Measurements from ENCODE around the gene PSMA5. TPM values are rescaled to one million over a fixed set of nuclear protein-coding genes. Genes with fewer than 3 reads are reported as not detected.
A peak's percentile ranks its signal among the peaks of the same experiment; 100 is the strongest.
"Not testable (repeated sequence)": the region's sequence is repeated elsewhere in the genome, so short reads cannot be mapped to it uniquely, and the experiment has no call there.

PSMA5 gene
- total RNA-seq, 2 experiments from 2014 or later: 53.3 to 152 TPM

- H3K4me2 ChIP-seq (ENCODE audit: low read length): peak overlapping the region; percentile 87
- H3K9me2 ChIP-seq (ENCODE audit: insufficient read depth, low read length): no peaks in the 10 kb centered on the region
- peak overlapping the region; percentile 84 for H3K4me3 ChIP-seq (ENCODE audit: low read depth, low read length, poor library complexity, severe bottlenecking)
- no peaks in the 10 kb centered on the region for H3K9me3 ChIP-seq (ENCODE audit: low read length)
- peak overlapping the region; percentile 39 for H3K27ac ChIP-seq (ENCODE audit: low read depth, low read length, poor library complexity, severe bottlenecking)
- POLR2A ChIA-PET: interaction anchor here (0.7 to 6.4 kb wide), 7 partner anchors 9 to 183 kb away, joined by 3 to 55 read pairs (median 6); partner anchors contain the start of genes ATXN7L2, PSRC1 and SARS1
- peaks cover 22% of the 10 kb centered on the region; the same call in 1 of the 2 replicates for H3K36me3 ChIP-seq (ENCODE audit: insufficient read depth, low read length)
- H3K4me1 ChIP-seq (ENCODE audit: insufficient read depth, low read length, poor library complexity, severe bottlenecking): peaks cover 62% of the 10 kb centered on the region
- intact Hi-C loops (cut with micrococcal nuclease; ENCODE audit: unreplicated experiment): loop anchor here (5.0 to 10.0 kb wide), 3 partner anchors 54 to 292 kb away; no protein-coding TSS in a partner anchor
- H4K20me1 ChIP-seq (ENCODE audit: insufficient read depth, low read length): peaks cover 6% of the 10 kb centered on the region; the same call in 1 of the 2 replicates
- peaks cover 53% of the 10 kb centered on the region; the same call in 1 of the 2 replicates for H3K79me2 ChIP-seq (ENCODE audit: insufficient read depth, low read depth, low read length)
- CTCF ChIA-PET (ENCODE audit: unreplicated experiment): interaction anchor here (1.5 kb wide), 1 partner anchor 118 kb away, joined by 4 read pairs; no protein-coding TSS in a partner anchor
- no peak for DNase-seq (ENCODE audit: low spot score)
- no TSS peak for BruUV-seq (replicated peaks)
- H2AFZ ChIP-seq (ENCODE audit: low read length): peak overlapping the region; percentile 7; the same call in 1 of the 2 replicates
- TF ChIP-seq EZH2phosphoT487 (IDR thresholded peaks at IDR 0.05; ENCODE audit: borderline replicate concordance, low read depth, low read length) (no peak), CTCF (conservative IDR thresholded peaks at IDR 0.05; ENCODE audit: low read length) (no peak)
These were observed 29.8 kb downstream of the PSMA5 start for GRCh38 chr1:109396513-109396839.

- POLR2A ChIA-PET: interaction anchor here (0.6 to 6.4 kb wide), 5 partner anchors 8 to 150 kb away, joined by 3 to 55 read pairs (median 8); partner anchors contain the start of gene PSRC1
- peaks cover 59% of the 10 kb centered on the region; the same call in 1 of the 2 replicates for H3K79me2 ChIP-seq (ENCODE audit: insufficient read depth, low read depth, low read length)
- TF ChIP-seq EZH2phosphoT487 (IDR thresholded peaks at IDR 0.05; ENCODE audit: borderline replicate concordance, low read depth, low read length): no peak
- no peak for TF ChIP-seq CTCF (conservative IDR thresholded peaks at IDR 0.05; ENCODE audit: low read length)
- H3K9me3 ChIP-seq (ENCODE audit: low read length): no peaks in the 10 kb centered on the region
- intact Hi-C loops (cut with micrococcal nuclease; ENCODE audit: unreplicated experiment): loop anchor here (5.0 to 10.0 kb wide), 3 partner anchors 54 to 291 kb away; no protein-coding TSS in a partner anchor
- DNase-seq (ENCODE audit: low spot score): peak; percentile 41
- CTCF ChIA-PET (ENCODE audit: unreplicated experiment): no interaction called here
- peaks cover 6% of the 10 kb centered on the region; the same call in 1 of the 2 replicates for H4K20me1 ChIP-seq (ENCODE audit: insufficient read depth, low read length)
- peak overlapping the region; percentile 87 for H3K4me2 ChIP-seq (ENCODE audit: low read length)
- peaks cover 16% of the 10 kb centered on the region; the same call in 1 of the 2 replicates for H3K36me3 ChIP-seq (ENCODE audit: insufficient read depth, low read length)
- H3K4me1 ChIP-seq (ENCODE audit: insufficient read depth, low read length, poor library complexity, severe bottlenecking): peaks cover 68% of the 10 kb centered on the region
- BruUV-seq (replicated peaks): no TSS peak
- no peak overlapping the region for H2AFZ ChIP-seq (ENCODE audit: low read length)
- H3K27ac ChIP-seq (ENCODE audit: low read depth, low read length, poor library complexity, severe bottlenecking): peak overlapping the region; percentile 39
- H3K9me2 ChIP-seq (ENCODE audit: insufficient read depth, low read length): no peaks in the 10 kb centered on the region
- H3K4me3 ChIP-seq (ENCODE audit: low read depth, low read length, poor library complexity, severe bottlenecking): peak overlapping the region; percentile 84
These were observed 30.4 kb downstream of the PSMA5 start for GRCh38 chr1:109395602-109396512.

- BruUV-seq (replicated peaks); H3K9me3 ChIP-seq (ENCODE audit: low read length); H3K27ac ChIP-seq (ENCODE audit: low read depth, low read length, poor library complexity, severe bottlenecking); H3K36me3 ChIP-seq (ENCODE audit: insufficient read depth, low read length); H4K20me1 ChIP-seq (ENCODE audit: insufficient read depth, low read length); DNase-seq (ENCODE audit: low spot score); CTCF ChIA-PET (ENCODE audit: unreplicated experiment); H3K9me2 ChIP-seq (ENCODE audit: insufficient read depth, low read length); H2AFZ ChIP-seq (ENCODE audit: low read length): not testable (repeated sequence)
- H3K4me1 ChIP-seq (ENCODE audit: insufficient read depth, low read length, poor library complexity, severe bottlenecking): peaks cover 74% of the 10 kb centered on the region
- intact Hi-C loops (cut with micrococcal nuclease; ENCODE audit: unreplicated experiment): loop anchor here (5.0 to 10.0 kb wide), 3 partner anchors 53 to 290 kb away; no protein-coding TSS in a partner anchor
- H3K79me2 ChIP-seq (ENCODE audit: insufficient read depth, low read depth, low read length): peaks cover 66% of the 10 kb centered on the region; the same call in 1 of the 2 replicates
- POLR2A ChIA-PET: interaction anchor here (0.7 to 6.4 kb wide), 3 partner anchors 8 to 117 kb away, joined by 4 to 55 read pairs (median 8); partner anchors contain the start of gene PSRC1
- peak overlapping the region; percentile 87 for H3K4me2 ChIP-seq (ENCODE audit: low read length)
- peak overlapping the region; percentile 84 for H3K4me3 ChIP-seq (ENCODE audit: low read depth, low read length, poor library complexity, severe bottlenecking)
These were observed 31.0 kb downstream of the PSMA5 start for GRCh38 chr1:109395282-109395599.

All from OCI-LY7 (cell line).